HepG2 (cell line): Measurements from ENCODE around the gene RUVBL1. TPM values are rescaled to one million over a fixed set of nuclear protein-coding genes. Genes with fewer than 3 reads are reported as not detected.

Experiments used
- ATF1 ChIP-seq: IDR thresholded peaks from 2 replicates; pipeline ENCODE4 v1.6.1; 2016; ENCODE audit warnings: mild to moderate bottlenecking, control low read depth
- BRCA1 ChIP-seq: sonication (generic); formaldehyde crosslinking; IDR thresholded peaks from 2 replicates; pipeline ENCODE4 v1.4.0; 2020; ENCODE audit warnings: missing genetic modification reagents
- DDIT3 ChIP-seq: sonication (generic); formaldehyde crosslinking; IDR thresholded peaks from 2 replicates; pipeline ENCODE4 v1.4.0; 2020; ENCODE audit warnings: mild to moderate bottlenecking, missing genetic modification reagents
- HNF1A ChIP-seq, 2 experiments: sonication (generic) in 1 of 2; formaldehyde crosslinking in 1 of 2; IDR thresholded peaks; 2 replicates each; pipeline versions ENCODE4 v1.4.0 to v1.6.1; 2016 to 2020; ENCODE audit warnings: borderline replicate concordance in 1 of 2, low read depth in 1 of 2, mild to moderate bottlenecking in 1 of 2, missing genetic modification reagents in 1 of 2
- KAT2B ChIP-seq: fragments of 150-350 bp; IDR thresholded peaks from 2 replicates; pipeline ENCODE4 v1.6.1; 2014; ENCODE audit warnings: low read depth, low read length, borderline replicate concordance
- MBD4 ChIP-seq: IDR thresholded peaks from 2 replicates; pipeline ENCODE4 v1.6.1; 2012; ENCODE audit warnings: low read length, inconsistent platforms, borderline replicate concordance
- PTBP1 ChIP-seq: fragments of 200-400 bp; formaldehyde crosslinking; IDR thresholded peaks from 2 replicates; pipeline ENCODE4 v1.6.1; 2018; ENCODE audit warnings: low read length, low read depth; ENCODE audit not compliant: poor library complexity, severe bottlenecking
- SALL1 ChIP-seq: sonication (generic); formaldehyde crosslinking; IDR thresholded peaks from 2 replicates; pipeline ENCODE4 v1.8.0; 2022; ENCODE audit warnings: mild to moderate bottlenecking, missing genetic modification reagents
- SAP130 ChIP-seq: IDR thresholded peaks from 2 replicates; pipeline ENCODE4 v1.6.1; 2016; ENCODE audit warnings: low read depth
- TEAD3 ChIP-seq: optimal IDR thresholded peaks from 2 replicates; pipeline ENCODE3; 2016; ENCODE audit warnings: borderline replicate concordance
- ZEB1 ChIP-seq: IDR thresholded peaks from 2 replicates; pipeline ENCODE4 v1.6.1; 2012; ENCODE audit warnings: mild to moderate bottlenecking, low read depth, inconsistent platforms; ENCODE audit not compliant: insufficient replicate concordance
- ZNF256 ChIP-seq: sonication (generic); formaldehyde crosslinking; conservative IDR thresholded peaks from 2 replicates; pipeline ENCODE4 v1.4.0; 2020; ENCODE audit warnings: missing genetic modification reagents
- ZSCAN5A ChIP-seq: sonication (generic); formaldehyde crosslinking; IDR thresholded peaks from 2 replicates; pipeline ENCODE4 v1.8.0; 2022; ENCODE audit warnings: mild to moderate bottlenecking, missing genetic modification reagents, borderline replicate concordance
- polyA plus RNA-seq, 8 experiments: library from polyadenylated mRNA; depleted of rRNA in 3 of 8; stranded (reverse) in 7 of 8; unstranded in 1 of 8; fragments of >200 nt; fragmentation: Illumina TruSeq in 4 of 8; extraction: Trizol in 4 of 8; gene quantifications; 2 replicates each; pipeline versions ENCODE4 v1.2.1 to v1.2.3, GENCODE V29; 2011 to 2016; ENCODE audit warnings: low read depth in 4 of 8, missing spikeins in 1 of 8, mixed read lengths in 1 of 8; ENCODE audit not compliant: insufficient read depth in 1 of 8
- total RNA-seq, 5 experiments: library from RNA; depleted of rRNA; stranded (reverse); fragments of >200 nt; fragmentation: Illumina TruSeq; extraction: Trizol; gene quantifications; 2 replicates each; pipeline ENCODE4 v1.2.3, GENCODE V29; 2016; ENCODE audit warnings: low read depth in 1 of 5
- TF ChIP-seq, protein P1 (sequence below): sonication (generic); formaldehyde crosslinking; IDR thresholded peaks from 2 replicates; pipeline ENCODE4 v1.4.0; 2020; ENCODE audit warnings: missing genetic modification reagents, borderline replicate concordance
- TF ChIP-seq, protein P2 (sequence below): sonication (generic); formaldehyde crosslinking; IDR thresholded peaks from 2 replicates; pipeline ENCODE4 v1.5.0; 2020; ENCODE audit warnings: mild to moderate bottlenecking, missing genetic modification reagents, borderline replicate concordance

Gene RUVBL1
- total and polyA plus RNA-seq, 2 of the 13 experiments (the other 11 are each of a cell fraction or from before 2014, with no cell fraction given) = 32.7 to 86.3 TPM

- TF ChIP-seq, protein P1, sequence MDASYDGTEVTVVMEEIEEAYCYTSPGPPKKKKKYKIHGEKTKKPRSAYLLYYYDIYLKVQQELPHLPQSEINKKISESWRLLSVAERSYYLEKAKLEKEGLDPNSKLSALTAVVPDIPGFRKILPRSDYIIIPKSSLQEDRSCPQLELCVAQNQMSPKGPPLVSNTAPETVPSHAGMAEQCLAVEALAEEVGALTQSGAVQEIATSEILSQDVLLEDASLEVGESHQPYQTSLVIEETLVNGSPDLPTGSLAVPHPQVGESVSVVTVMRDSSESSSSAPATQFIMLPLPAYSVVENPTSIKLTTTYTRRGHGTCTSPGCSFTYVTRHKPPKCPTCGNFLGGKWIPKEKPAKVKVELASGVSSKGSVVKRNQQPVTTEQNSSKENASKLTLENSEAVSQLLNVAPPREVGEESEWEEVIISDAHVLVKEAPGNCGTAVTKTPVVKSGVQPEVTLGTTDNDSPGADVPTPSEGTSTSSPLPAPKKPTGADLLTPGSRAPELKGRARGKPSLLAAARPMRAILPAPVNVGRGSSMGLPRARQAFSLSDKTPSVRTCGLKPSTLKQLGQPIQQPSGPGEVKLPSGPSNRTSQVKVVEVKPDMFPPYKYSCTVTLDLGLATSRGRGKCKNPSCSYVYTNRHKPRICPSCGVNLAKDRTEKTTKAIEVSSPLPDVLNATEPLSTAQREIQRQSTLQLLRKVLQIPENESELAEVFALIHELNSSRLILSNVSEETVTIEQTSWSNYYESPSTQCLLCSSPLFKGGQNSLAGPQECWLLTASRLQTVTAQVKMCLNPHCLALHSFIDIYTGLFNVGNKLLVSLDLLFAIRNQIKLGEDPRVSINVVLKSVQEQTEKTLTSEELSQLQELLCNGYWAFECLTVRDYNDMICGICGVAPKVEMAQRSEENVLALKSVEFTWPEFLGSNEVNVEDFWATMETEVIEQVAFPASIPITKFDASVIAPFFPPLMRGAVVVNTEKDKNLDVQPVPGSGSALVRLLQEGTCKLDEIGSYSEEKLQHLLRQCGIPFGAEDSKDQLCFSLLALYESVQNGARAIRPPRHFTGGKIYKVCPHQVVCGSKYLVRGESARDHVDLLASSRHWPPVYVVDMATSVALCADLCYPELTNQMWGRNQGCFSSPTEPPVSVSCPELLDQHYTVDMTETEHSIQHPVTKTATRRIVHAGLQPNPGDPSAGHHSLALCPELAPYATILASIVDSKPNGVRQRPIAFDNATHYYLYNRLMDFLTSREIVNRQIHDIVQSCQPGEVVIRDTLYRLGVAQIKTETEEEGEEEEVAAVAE (CRISPR knock-in tag) = no peak
- peak; percentile 66; the same call in 1 of the 2 replicates for TF ChIP-seq SALL1
- peak; percentile 14 for TF ChIP-seq TEAD3 (CRISPR knock-in tag)
- TF ChIP-seq MBD4 = no peak
- TF ChIP-seq SAP130 (CRISPR knock-in tag) = peak; percentile 72
- no peak for TF ChIP-seq KAT2B
- no peak for TF ChIP-seq ZSCAN5A
- TF ChIP-seq ZEB1 = peak; percentile 66
- no peak for TF ChIP-seq DDIT3
- no peak for TF ChIP-seq PTBP1
- peak; percentile 94 for TF ChIP-seq HNF1A (IDR thresholded peaks at IDR 0.05; ENCODE audit: low read depth)
- peak; percentile 86 for TF ChIP-seq HNF1A (CRISPR knock-in tag; IDR thresholded peaks at IDR 0.05; ENCODE audit: borderline replicate concordance)
- TF ChIP-seq, protein P2, sequence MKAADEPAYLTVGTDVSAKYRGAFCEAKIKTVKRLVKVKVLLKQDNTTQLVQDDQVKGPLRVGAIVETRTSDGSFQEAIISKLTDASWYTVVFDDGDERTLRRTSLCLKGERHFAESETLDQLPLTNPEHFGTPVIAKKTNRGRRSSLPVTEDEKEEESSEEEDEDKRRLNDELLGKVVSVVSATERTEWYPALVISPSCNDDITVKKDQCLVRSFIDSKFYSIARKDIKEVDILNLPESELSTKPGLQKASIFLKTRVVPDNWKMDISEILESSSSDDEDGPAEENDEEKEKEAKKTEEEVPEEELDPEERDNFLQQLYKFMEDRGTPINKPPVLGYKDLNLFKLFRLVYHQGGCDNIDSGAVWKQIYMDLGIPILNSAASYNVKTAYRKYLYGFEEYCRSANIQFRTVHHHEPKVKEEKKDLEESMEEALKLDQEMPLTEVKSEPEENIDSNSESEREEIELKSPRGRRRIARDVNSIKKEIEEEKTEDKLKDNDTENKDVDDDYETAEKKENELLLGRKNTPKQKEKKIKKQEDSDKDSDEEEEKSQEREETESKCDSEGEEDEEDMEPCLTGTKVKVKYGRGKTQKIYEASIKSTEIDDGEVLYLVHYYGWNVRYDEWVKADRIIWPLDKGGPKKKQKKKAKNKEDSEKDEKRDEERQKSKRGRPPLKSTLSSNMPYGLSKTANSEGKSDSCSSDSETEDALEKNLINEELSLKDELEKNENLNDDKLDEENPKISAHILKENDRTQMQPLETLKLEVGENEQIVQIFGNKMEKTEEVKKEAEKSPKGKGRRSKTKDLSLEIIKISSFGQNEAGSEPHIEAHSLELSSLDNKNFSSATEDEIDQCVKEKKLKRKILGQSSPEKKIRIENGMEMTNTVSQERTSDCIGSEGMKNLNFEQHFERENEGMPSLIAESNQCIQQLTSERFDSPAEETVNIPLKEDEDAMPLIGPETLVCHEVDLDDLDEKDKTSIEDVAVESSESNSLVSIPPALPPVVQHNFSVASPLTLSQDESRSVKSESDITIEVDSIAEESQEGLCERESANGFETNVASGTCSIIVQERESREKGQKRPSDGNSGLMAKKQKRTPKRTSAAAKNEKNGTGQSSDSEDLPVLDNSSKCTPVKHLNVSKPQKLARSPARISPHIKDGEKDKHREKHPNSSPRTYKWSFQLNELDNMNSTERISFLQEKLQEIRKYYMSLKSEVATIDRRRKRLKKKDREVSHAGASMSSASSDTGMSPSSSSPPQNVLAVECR (CRISPR knock-in tag) = peak; percentile 51; the same call in 1 of the 2 replicates
- peak; percentile 51; the same call in 1 of the 2 replicates for TF ChIP-seq ATF1 (CRISPR knock-in tag)
- TF ChIP-seq ZNF256 (CRISPR knock-in tag) = no peak
- no peak for TF ChIP-seq BRCA1 (CRISPR knock-in tag)
Observed at GRCh38 chr3:128036119-128036518, 87.5 kb downstream of the RUVBL1 start (continued).
